GM12874 (cell line): ENCODE data around the gene ZNF681.

Experiments used
- TF ChIP-seq, protein P1 (sequence below): IDR thresholded peaks from 2 replicates; pipeline ENCODE4 v1.5.1; 2011; ENCODE audit warnings: low read depth, mild to moderate bottlenecking, control low read depth, low read length, moderate library complexity; ENCODE audit not compliant: insufficient read depth

ZNF681 gene

DNA sequence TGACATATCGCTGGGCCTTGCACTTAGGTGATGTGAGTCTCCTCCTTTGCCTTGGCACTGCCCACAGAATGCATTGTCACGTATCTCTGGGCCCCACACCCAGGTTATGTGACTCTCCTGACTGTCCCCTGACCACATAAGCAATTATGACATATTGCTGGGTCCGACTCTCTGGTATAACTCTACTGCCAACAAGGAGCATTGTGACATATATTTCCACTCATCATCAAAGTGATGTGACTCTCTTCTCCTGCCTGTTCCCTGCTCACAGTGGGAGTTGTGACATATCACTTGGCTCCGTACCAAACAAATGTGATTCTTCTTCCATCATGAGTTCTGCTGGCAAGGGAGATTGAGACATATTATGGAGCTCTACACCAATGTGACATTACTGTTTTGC is 15.4 kb upstream of the ZNF681 start:
- TF ChIP-seq, protein P1, sequence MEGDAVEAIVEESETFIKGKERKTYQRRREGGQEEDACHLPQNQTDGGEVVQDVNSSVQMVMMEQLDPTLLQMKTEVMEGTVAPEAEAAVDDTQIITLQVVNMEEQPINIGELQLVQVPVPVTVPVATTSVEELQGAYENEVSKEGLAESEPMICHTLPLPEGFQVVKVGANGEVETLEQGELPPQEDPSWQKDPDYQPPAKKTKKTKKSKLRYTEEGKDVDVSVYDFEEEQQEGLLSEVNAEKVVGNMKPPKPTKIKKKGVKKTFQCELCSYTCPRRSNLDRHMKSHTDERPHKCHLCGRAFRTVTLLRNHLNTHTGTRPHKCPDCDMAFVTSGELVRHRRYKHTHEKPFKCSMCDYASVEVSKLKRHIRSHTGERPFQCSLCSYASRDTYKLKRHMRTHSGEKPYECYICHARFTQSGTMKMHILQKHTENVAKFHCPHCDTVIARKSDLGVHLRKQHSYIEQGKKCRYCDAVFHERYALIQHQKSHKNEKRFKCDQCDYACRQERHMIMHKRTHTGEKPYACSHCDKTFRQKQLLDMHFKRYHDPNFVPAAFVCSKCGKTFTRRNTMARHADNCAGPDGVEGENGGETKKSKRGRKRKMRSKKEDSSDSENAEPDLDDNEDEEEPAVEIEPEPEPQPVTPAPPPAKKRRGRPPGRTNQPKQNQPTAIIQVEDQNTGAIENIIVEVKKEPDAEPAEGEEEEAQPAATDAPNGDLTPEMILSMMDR: no peak

DNA sequence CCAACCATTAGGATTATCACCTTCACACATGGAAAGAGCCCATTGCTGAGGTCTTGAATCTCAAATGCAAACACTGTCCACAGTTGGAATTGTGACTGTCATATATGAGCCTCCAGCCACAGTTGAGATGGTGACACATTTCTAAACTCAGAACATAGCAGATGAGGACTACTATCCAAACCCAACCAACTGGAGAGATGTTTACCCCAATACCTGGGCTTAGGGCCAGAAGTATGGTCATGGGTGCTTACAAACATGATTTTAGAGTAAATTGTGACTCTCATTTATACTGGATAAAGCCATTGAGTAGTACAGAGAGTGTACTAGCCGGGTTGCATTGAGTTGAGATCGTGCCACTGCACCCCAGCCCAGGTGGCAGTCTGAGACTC is 14.0 kb upstream of the ZNF681 start:
- TF ChIP-seq, protein P1: no peak

DNA sequence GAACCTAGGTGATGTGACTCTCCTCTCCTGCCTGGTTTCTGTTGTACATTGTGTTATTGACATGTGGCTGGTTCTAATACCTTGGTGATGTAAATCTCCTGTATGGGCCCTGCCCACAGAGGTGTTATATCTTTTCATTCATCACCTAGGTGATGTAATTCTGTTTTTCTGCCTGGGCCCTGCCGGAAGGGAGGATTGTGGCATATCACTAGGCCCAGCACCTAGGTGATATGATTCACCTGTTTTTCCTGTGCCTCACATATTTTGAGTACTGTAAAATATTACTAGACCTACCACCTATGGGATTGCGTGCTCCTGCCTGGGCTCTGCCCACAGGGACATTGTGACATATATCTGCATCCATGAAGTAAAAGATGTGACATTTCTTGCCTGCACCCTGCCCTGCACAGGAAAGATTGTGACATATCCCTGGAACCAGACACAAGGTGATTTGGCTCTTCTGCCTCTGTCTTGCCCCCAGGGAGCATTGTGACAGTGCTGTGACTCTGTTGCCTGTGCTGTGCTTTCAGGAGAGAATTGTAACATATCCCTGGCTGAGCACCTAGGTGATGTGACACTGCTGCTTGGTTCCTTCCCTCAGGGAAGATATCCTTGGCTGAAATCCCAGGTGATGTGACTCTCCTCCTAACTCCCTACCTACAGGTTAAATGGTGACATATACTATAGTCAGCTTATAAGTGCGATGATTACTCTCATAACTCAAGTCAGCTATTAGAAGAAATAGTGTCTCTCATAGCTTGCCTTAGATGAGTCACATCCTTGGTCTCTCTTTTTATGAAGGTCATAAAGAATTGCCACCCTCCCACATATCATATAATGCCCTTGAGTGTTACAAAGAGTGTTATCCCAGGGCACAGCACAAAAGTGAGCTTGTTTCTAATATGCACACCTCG is 13.3 kb upstream of the ZNF681 start:
- TF ChIP-seq, protein P1: no peak

DNA sequence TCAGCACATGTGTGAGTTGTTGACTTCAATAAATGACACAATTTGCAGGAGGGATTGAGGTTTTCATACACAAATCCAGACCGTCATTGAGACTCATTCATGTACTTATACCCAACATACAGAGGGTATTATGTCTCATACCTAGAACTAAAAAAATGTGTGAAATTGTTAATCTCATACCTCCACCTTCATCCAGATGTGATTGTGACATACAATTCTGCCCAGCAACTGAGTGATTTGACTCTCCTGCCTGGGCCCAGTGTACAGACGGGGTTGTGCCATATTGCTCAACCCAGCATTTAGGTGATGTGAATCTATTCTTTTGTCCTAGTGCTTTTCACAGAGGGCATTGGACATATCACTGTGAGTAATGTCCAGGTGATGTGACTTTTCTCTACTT is 12.6 kb upstream of the ZNF681 start:
- TF ChIP-seq, protein P1: no peak

DNA sequence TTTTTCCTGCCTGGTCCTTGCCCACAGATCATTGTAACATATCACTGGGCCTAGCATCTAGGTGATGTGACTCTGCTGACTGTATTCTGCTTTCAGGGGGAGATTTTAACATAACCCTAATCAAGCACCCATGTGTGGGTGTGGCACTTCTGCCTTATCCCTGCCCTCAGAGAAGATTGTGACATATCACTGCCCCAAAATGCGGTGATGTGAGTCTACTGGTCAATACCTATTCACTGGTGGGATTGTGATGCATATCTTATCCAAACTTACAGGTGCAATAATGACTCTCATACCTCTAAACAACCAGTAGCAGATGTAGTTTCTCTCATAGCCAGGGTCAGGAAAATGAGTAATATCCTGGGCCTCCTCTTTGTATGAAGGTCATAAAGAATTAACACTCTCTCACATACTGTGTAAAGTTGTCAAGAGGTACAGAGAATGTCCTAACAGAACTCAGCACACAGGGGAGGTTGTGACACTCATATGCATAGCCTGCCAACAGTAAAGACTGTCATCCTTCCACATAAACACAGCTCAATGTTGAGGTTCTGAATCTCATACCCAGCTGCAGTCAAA is 12.1 kb upstream of the ZNF681 start:
- TF ChIP-seq, protein P1: no peak

DNA sequence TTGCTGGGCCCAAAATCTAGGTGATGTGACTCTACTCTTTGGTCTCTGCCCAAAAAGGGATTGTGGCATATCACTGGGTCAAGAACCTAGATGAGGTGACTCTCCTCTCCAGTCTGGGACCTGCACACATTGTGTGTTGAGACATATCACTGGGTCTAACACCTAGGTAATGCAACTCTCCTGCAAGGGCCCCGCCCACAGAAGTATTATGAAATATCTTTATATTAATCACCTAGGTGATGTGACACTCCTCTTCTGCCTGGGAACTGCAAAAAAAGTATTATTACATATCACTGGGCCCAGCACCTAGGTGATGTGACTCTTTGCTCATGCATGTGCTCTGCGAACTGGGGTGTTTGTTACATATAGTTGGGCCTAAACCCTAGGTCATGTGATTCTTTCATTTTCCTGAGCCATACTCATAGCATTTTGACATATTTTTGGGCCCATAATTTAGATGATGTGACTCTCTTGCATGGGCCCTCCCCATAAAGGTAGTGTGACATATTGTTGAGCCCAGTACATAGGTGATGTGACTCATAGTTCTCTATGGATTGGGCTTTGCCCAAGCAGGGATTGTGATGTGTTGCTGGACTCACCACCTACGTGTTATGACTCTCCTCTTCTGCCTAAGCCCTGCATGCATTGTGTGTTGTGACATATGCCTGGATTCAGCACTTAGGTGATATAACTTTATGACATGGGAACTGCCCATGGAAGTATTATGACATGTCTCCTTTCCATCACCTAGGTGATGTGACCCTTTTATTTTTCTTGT is 11.2 kb upstream of the ZNF681 start:
- TF ChIP-seq, protein P1: no peak

DNA sequence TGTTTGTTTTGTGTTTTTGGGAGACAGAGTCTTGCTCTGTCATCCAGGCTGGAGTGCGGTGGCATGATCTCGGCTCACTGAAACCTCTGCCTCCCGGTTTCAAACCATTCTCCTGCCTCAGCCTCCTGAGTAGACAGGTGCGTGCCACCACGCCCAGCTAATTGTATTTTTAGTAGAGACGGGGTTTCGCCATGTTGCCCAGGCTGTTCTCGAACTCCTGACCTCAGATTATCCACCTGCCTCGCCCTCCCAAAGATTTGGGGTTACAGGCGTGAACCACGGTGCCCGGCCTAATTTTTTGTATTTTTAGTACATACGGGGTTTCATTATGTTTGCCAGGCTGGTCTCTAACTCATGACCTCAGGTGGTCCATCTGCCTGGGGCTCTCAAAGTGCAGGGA is 8.3 kb upstream of the ZNF681 start:
- TF ChIP-seq, protein P1: no peak
